ENCODE data around the gene PLOD3.

The PLOD3 gene

GRCh38 chr7:101233907-101234547 is 16.6 kb upstream of the PLOD3 start:
- Mint-ChIP-seq H3K27me3 (no peaks in the 10 kb centered on the region), H3K4me3 (no peak overlapping the region), H3K27ac (no peak overlapping the region)

GRCh38 chr7:101232141-101232850 is 14.9 kb upstream of the PLOD3 start:
- no peaks in the 10 kb centered on the region for H3K36me3 Mint-ChIP-seq
- no peak overlapping the region for H3K4me3 Mint-ChIP-seq

More at GRCh38 chr7:101233907-101234547, 16.6 kb upstream of the PLOD3 start:
- Mint-ChIP-seq H3K4me1 (ENCODE audit: low read depth) (no peaks in the 10 kb centered on the region), H3K9me3 (ENCODE audit: low read depth) (no peaks in the 10 kb centered on the region), H3K36me3 (no peaks in the 10 kb centered on the region)

GRCh38 chr7:101231644-101232043 is 14.3 kb upstream of the PLOD3 start:
- H3K4me1 Mint-ChIP-seq (ENCODE audit: low read depth), result no peaks in the 10 kb centered on the region
- no peaks in the 10 kb centered on the region for H3K9me3 Mint-ChIP-seq (ENCODE audit: low read depth)
- H3K4me3 Mint-ChIP-seq, result no peak overlapping the region
- H3K27ac Mint-ChIP-seq, result no peak overlapping the region
- no peaks in the 10 kb centered on the region for H3K36me3 Mint-ChIP-seq
- no peaks in the 10 kb centered on the region for H3K27me3 Mint-ChIP-seq

More at GRCh38 chr7:101232141-101232850, 14.9 kb upstream of the PLOD3 start:
- Mint-ChIP-seq H3K4me1 (ENCODE audit: low read depth) (no peaks in the 10 kb centered on the region), H3K9me3 (ENCODE audit: low read depth) (no peaks in the 10 kb centered on the region), H3K27ac (no peak overlapping the region), H3K27me3 (no peaks in the 10 kb centered on the region)

- no peak overlapping the region for H3K27ac Mint-ChIP-seq
Measured at GRCh38 chr7:101226721-101227120, 9.3 kb upstream of the PLOD3 start.

GRCh38 chr7:101225650-101226049 is 8.3 kb upstream of the PLOD3 start:
- H3K9me3 Mint-ChIP-seq (ENCODE audit: low read depth), result no peaks in the 10 kb centered on the region

More at GRCh38 chr7:101226721-101227120, 9.3 kb upstream of the PLOD3 start:
- no peaks in the 10 kb centered on the region for H3K4me1 Mint-ChIP-seq (ENCODE audit: low read depth)
- H3K9me3 Mint-ChIP-seq (ENCODE audit: low read depth), result no peaks in the 10 kb centered on the region
- H3K27me3 Mint-ChIP-seq, result no peaks in the 10 kb centered on the region
- no peaks in the 10 kb centered on the region for H3K36me3 Mint-ChIP-seq
- no peak overlapping the region for H3K4me3 Mint-ChIP-seq

GRCh38 chr7:101223528-101223927 is 6.1 kb upstream of the PLOD3 start:
- Mint-ChIP-seq H3K36me3 (no peaks in the 10 kb centered on the region), H3K9me3 (ENCODE audit: low read depth) (no peaks in the 10 kb centered on the region), H3K27me3 (no peaks in the 10 kb centered on the region), H3K4me1 (ENCODE audit: low read depth) (peaks cover 25% of the 10 kb centered on the region), H3K27ac (no peak overlapping the region), H3K4me3 (no peak overlapping the region)

More at GRCh38 chr7:101225650-101226049, 8.3 kb upstream of the PLOD3 start:
- H3K4me1 Mint-ChIP-seq (ENCODE audit: low read depth), result peaks cover 8% of the 10 kb centered on the region
- H3K27me3 Mint-ChIP-seq, result no peaks in the 10 kb centered on the region
- no peaks in the 10 kb centered on the region for H3K36me3 Mint-ChIP-seq
- H3K4me3 Mint-ChIP-seq, result no peak overlapping the region
- H3K27ac Mint-ChIP-seq, result no peak overlapping the region

- no peaks in the 10 kb centered on the region for H3K27me3 Mint-ChIP-seq
- no peaks in the 10 kb centered on the region for H3K36me3 Mint-ChIP-seq
- no peak overlapping the region for H3K27ac Mint-ChIP-seq
- H3K9me3 Mint-ChIP-seq (ENCODE audit: low read depth), result no peaks in the 10 kb centered on the region
- H3K4me3 Mint-ChIP-seq, result no peak overlapping the region
- peaks cover 28% of the 10 kb centered on the region for H3K4me1 Mint-ChIP-seq (ENCODE audit: low read depth)
Measured at GRCh38 chr7:101222275-101222830, 5.0 kb upstream of the PLOD3 start.

- Mint-ChIP-seq H3K4me3 (peak overlapping the region; percentile 45), H3K27ac (no peak overlapping the region), H3K4me1 (ENCODE audit: low read depth) (peaks cover 37% of the 10 kb centered on the region), H3K36me3 (no peaks in the 10 kb centered on the region), H3K27me3 (no peaks in the 10 kb centered on the region), H3K9me3 (ENCODE audit: low read depth) (no peaks in the 10 kb centered on the region)
Measured at GRCh38 chr7:101220295-101220694, 2.9 kb upstream of the PLOD3 start.

GRCh38 chr7:101218236-101219125 is 1.1 kb upstream of the PLOD3 start:
- Mint-ChIP-seq H3K27ac (peak overlapping the region; percentile 90), H3K4me3 (peak overlapping the region; percentile 96), H3K36me3 (no peaks in the 10 kb centered on the region), H3K9me3 (ENCODE audit: low read depth) (no peaks in the 10 kb centered on the region), H3K4me1 (ENCODE audit: low read depth) (peaks cover 37% of the 10 kb centered on the region), H3K27me3 (no peaks in the 10 kb centered on the region)

GRCh38 chr7:101216860-101217387 is 457 bp downstream of the PLOD3 start:
- Mint-ChIP-seq H3K27ac (no peak overlapping the region), H3K36me3 (no peaks in the 10 kb centered on the region), H3K27me3 (no peaks in the 10 kb centered on the region), H3K4me3 (peak overlapping the region; percentile 96), H3K4me1 (ENCODE audit: low read depth) (peaks cover 37% of the 10 kb centered on the region), H3K9me3 (ENCODE audit: low read depth) (no peaks in the 10 kb centered on the region)

GRCh38 chr7:101216001-101216859 is 1.2 kb downstream of the PLOD3 start:
- Mint-ChIP-seq H3K9me3 (ENCODE audit: low read depth) (no peaks in the 10 kb centered on the region), H3K4me1 (ENCODE audit: low read depth) (peaks cover 33% of the 10 kb centered on the region), H3K4me3 (peak overlapping the region; percentile 83), H3K27ac (peak overlapping the region; percentile 16), H3K27me3 (no peaks in the 10 kb centered on the region), H3K36me3 (no peaks in the 10 kb centered on the region)

- H3K36me3 Mint-ChIP-seq, result peaks cover 3% of the 10 kb centered on the region
- no peaks in the 10 kb centered on the region for H3K27me3 Mint-ChIP-seq
- H3K27ac Mint-ChIP-seq, result no peak overlapping the region
- H3K4me3 Mint-ChIP-seq, result no peak overlapping the region
- peaks cover 9% of the 10 kb centered on the region for H3K4me1 Mint-ChIP-seq (ENCODE audit: low read depth)
- H3K9me3 Mint-ChIP-seq (ENCODE audit: low read depth), result no peaks in the 10 kb centered on the region
Measured at GRCh38 chr7:101212014-101212413, 5.4 kb downstream of the PLOD3 start.

- Mint-ChIP-seq H3K4me1 (ENCODE audit: low read depth) (peaks cover 6% of the 10 kb centered on the region), H3K4me3 (no peak overlapping the region), H3K9me3 (ENCODE audit: low read depth) (no peaks in the 10 kb centered on the region), H3K27me3 (no peaks in the 10 kb centered on the region), H3K27ac (no peak overlapping the region), H3K36me3 (peaks cover 3% of the 10 kb centered on the region)
Measured at GRCh38 chr7:101211501-101211900, 5.9 kb downstream of the PLOD3 start.

- H3K4me1 Mint-ChIP-seq (ENCODE audit: low read depth), result no peaks in the 10 kb centered on the region
- peaks cover 5% of the 10 kb centered on the region for H3K36me3 Mint-ChIP-seq
- no peaks in the 10 kb centered on the region for H3K27me3 Mint-ChIP-seq
Measured at GRCh38 chr7:101210143-101210542, 7.2 kb downstream of the PLOD3 start.

More at GRCh38 chr7:101210143-101210542, 7.2 kb downstream of the PLOD3 start:
- H3K27ac Mint-ChIP-seq, result no peak overlapping the region
- no peak overlapping the region for H3K4me3 Mint-ChIP-seq
- H3K9me3 Mint-ChIP-seq (ENCODE audit: low read depth), result no peaks in the 10 kb centered on the region

Measured in activated naive CD8-positive, alpha-beta T cell (primary cell).